Large intestine (tissue), 3 donors: Measurements from ENCODE around the gene MRPS5. TPM values are rescaled to one million over a fixed set of nuclear protein-coding genes. Genes with fewer than 3 reads are reported as not detected.

Experiments used
- DNase-seq, 2 donors: peaks; one replicate each; pipeline versions ENCODE4 v3.0.0 to v3.0.0-alpha.2; 2013
- H3K27ac ChIP-seq: one replicate; pipeline ENCODE4 v1.5.1; 2013; ENCODE audit warnings: low read length
- H3K27me3 ChIP-seq: 2 replicates; pipeline ENCODE4 v1.6.1; 2013; ENCODE audit warnings: low read length; ENCODE audit not compliant: control insufficient read depth, insufficient read depth
- H3K36me3 ChIP-seq: 2 replicates; pipeline ENCODE4 v1.6.1; 2013; ENCODE audit warnings: low read length; ENCODE audit not compliant: control insufficient read depth, insufficient read depth
- H3K4me1 ChIP-seq: one replicate; pipeline ENCODE4 v1.6.1; 2013; ENCODE audit warnings: low read length; ENCODE audit not compliant: control insufficient read depth, insufficient read depth
- H3K4me3 ChIP-seq: one replicate; pipeline ENCODE4 v1.5.1; 2013; ENCODE audit warnings: low read length
- H3K9me3 ChIP-seq: one replicate; pipeline ENCODE4 v1.6.1; 2013; ENCODE audit warnings: mild to moderate bottlenecking, low read depth, low read length, moderate library complexity; ENCODE audit not compliant: control insufficient read depth
- WGBS: methylation state at CpG from one replicate; pipeline ENCODE4 v1.1.5; 2013; ENCODE audit warnings: low lambda C conversion rate; ENCODE audit not compliant: insufficient coverage; 5-methylcytosine and 5-hydroxymethylcytosine counted together
- polyA plus RNA-seq: library from polyadenylated mRNA; unstranded; fragments of 120-200 nt; gene quantifications from one replicate; pipeline ENCODE4 v1.2.1, GENCODE V29; 2013

The MRPS5 gene
- polyA plus RNA-seq, 1 donor: 55.8 TPM

DNA sequence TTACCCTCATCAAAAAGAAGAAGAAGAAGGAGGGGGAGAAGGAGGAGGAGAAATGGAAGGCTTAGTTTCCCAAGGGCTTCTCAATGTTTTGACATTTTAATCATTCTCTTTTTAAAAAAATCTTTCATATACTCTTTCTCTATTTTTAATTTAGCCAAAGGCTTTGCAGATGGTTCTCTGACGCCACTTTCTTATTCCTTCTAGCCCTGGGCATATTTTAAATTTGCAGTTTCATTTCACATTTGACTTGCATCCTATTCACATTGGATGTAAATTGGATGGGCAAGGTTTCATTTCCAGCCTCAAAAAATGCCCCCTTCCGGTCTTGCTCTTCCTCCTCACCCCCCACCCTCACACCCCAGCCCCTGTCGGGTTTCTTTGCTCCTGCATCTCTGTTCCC is 66.3 kb downstream of the MRPS5 start:
- H3K36me3 ChIP-seq: no peaks in the 10 kb centered on the region
- no peak overlapping the region for H3K27ac ChIP-seq
- no peaks in the 10 kb centered on the region for H3K4me1 ChIP-seq
- 88% methylated on average over 1 of the region's 3 CpGs for WGBS
- no peaks in the 10 kb centered on the region for H3K9me3 ChIP-seq
- peaks cover 13% of the 10 kb centered on the region for H3K27me3 ChIP-seq
- no peak overlapping the region for H3K4me3 ChIP-seq
- DNase-seq: no peak

DNA sequence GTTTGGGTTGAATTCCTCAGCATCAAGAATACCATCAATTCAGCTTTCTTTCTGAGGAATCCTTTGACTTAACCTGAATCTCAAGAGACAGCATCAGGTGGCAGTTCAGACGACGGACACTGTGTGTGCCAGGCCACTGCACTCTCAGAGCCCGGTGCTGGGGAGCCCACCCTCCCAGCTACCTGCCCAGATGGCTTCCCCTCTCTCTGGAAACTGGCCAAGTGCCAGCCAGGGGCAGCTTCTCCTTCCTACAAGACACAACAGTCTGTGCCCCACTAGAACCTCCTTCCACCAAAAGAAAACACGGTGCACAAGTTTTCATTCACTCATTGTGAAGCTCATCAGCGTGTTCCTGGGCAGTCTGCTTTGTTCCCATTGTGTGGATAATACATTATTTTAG is 67.6 kb downstream of the MRPS5 start:
- H3K9me3 ChIP-seq: no peaks in the 10 kb centered on the region
- H3K4me3 ChIP-seq: no peak overlapping the region
- H3K4me1 ChIP-seq: no peaks in the 10 kb centered on the region
- no CpG with 5 or more reads among the region's 5 CpGs for WGBS
- DNase-seq: no peak
- no peak overlapping the region for H3K27ac ChIP-seq
- peaks cover 13% of the 10 kb centered on the region for H3K27me3 ChIP-seq
- no peaks in the 10 kb centered on the region for H3K36me3 ChIP-seq

DNA sequence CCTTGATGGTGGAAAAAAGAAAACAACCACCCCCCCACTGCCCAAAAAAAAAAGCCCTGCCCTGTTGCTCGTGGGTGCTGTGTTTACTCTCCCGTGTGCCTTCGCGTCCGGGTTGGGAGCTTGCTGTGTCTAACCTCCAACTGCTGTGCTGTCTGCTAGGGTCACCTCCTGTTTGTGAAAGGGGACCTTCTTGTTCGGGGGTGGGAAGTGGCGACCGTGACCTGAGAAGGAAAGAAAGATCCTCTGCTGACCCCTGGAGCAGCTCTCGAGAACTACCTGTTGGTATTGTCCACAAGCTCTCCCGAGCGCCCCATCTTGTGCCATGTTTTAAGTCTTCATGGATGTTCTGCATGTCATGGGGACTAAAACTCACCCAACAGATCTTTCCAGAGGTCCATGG is 68.1 kb downstream of the MRPS5 start:
- H3K27ac ChIP-seq: no peak overlapping the region
- H3K27me3 ChIP-seq: peaks cover 13% of the 10 kb centered on the region
- WGBS: no CpG with 5 or more reads among the region's 11 CpGs
- H3K9me3 ChIP-seq: no peaks in the 10 kb centered on the region
- no peak overlapping the region for H3K4me3 ChIP-seq
- H3K36me3 ChIP-seq: no peaks in the 10 kb centered on the region
- no peaks in the 10 kb centered on the region for H3K4me1 ChIP-seq
- DNase-seq: no peak

DNA sequence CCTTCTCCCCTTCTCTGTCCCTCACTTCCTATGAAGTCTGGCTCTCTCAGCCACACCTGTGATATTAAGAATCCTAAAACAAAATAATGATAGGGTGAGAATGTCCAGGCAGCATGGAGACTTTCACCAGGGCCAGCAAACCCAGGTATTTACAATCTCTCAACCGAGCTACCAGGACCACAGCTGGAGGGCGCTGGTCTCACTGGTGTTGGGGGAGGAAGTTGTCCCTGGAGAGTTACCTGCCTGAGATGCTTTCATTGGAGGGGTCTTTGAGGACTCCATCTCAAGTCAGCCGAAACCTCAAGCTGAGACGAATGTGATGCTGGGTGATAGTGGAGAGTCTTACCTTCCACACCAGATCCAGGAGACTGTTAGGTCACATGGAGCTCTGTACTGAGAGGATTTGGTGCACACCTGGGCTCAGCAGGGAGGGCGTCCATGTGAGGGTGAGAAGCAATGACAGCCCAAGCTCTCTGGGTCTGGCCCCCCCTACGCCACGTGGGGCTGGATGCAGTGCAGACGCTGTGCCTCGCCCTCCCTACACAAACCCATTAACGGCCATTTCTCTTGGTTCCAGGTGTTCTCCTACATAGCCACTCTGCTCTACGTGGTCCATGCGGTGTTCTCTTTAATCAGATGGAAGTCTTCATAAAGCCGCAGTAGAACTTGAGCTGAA is 68.7 kb downstream of the MRPS5 start:
- H3K27me3 ChIP-seq: peaks cover 13% of the 10 kb centered on the region
- WGBS: no CpG with 5 or more reads among the region's 13 CpGs
- no peak for DNase-seq

DNA sequence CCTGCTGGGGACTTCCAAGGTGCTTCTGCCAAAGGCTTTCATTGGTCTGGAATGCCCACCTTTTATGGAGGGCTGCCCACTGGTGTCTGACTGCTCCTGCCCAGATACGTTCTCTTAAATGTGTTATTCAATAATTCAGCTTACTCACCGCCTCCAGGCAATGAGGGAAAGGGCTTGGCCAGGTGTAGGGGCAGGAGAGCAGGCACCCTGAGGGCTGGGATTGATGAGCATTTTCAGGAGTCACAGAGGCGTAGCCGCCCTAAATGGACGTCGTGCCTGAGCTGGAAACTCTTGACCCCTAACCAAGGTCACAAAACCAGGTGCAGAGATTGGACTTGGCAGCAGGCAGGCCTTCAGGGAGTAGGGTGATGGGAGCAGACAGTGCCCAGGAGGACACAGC is 69.3 kb downstream of the MRPS5 start:
- no peak for DNase-seq
- Histone ChIP-seq H3K4me3 (no peak overlapping the region), H3K36me3 (no peaks in the 10 kb centered on the region), H3K9me3 (no peaks in the 10 kb centered on the region), H3K27me3 (peaks cover 13% of the 10 kb centered on the region), H3K4me1 (no peaks in the 10 kb centered on the region), H3K27ac (no peak overlapping the region)
- WGBS: 87% methylated on average over 3 of the region's 6 CpGs

More for the DNA sequence above, 68.7 kb downstream of the MRPS5 start:
- Histone ChIP-seq H3K4me3 (no peak overlapping the region), H3K27ac (no peak overlapping the region), H3K36me3 (no peaks in the 10 kb centered on the region), H3K9me3 (no peaks in the 10 kb centered on the region), H3K4me1 (no peaks in the 10 kb centered on the region)

DNA sequence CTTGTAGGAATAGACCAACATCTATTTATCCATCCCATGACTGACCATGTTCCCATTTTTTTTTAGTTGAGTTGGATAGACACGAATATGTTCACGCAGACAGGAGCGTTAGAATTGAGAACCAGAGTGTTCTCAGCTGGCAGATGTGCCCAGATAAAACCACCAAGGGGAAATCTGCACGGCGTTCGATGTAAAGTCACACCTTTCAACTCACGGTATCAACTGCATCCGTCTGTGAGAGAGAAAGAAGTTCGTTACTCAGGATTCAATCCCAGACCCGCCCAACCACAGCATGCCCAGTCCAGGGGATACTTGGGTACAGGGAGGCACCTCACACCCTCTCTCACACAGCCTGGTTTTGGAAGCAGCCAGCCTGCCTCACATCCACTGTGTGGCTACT is 70.0 kb downstream of the MRPS5 start:
- WGBS: no CpG with 5 or more reads among the region's 10 CpGs

DNA sequence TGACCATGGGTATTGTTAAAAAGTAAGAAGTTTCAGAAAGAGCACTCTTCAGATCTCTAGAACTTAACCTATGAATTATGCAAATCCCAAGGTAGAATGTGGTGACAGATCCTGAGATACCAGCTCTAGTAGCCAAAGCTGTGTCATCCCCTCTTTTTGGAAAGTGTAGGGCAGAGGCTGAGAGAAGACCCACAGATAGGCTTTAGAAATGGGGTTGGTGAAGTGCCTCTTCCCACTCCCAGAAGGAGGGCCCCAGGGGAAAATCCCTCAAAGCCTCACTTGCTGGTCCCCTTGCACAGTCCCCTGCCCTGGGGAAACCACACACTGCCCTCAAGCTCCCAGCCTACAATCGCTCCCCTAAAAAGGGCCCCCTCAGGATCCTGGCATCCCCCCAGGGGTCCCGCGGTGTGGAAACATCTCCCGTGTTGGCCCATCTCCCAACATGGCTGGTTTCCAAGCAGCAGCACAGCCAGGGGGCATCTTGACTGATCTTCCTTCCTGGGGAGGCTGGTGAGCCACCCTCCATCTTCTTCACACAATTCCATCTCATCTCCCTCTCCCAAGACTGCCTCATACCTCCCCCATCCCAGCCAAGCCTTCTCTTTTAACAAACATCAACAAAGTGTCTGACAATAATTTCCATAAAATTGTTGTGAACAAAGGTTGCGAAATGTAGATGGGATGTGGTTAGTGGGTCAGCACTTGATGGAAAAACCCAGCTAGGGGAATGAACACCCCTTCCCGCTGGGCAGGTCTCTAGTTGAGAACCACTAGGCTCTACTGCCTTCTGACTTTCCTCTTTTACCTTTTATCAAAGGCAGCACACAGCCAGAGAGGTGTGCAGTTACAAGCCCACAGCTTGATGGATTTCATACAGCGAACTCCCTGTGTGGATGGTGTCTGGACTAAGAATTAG is 71.0 kb downstream of the MRPS5 start:
- no peak overlapping the region for H3K4me3 ChIP-seq
- no peak for DNase-seq
- H3K27me3 ChIP-seq: peaks cover 9% of the 10 kb centered on the region
- 100% methylated on average over 1 of the region's 7 CpGs for WGBS
- H3K9me3 ChIP-seq: no peaks in the 10 kb centered on the region
- no peaks in the 10 kb centered on the region for H3K36me3 ChIP-seq
- no peak overlapping the region for H3K27ac ChIP-seq
- no peaks in the 10 kb centered on the region for H3K4me1 ChIP-seq

More for the DNA sequence above, 70.0 kb downstream of the MRPS5 start:
- Histone ChIP-seq H3K27me3 (peaks cover 13% of the 10 kb centered on the region), H3K9me3 (no peaks in the 10 kb centered on the region), H3K27ac (no peak overlapping the region), H3K36me3 (no peaks in the 10 kb centered on the region), H3K4me1 (no peaks in the 10 kb centered on the region), H3K4me3 (no peak overlapping the region)
- no peak for DNase-seq

DNA sequence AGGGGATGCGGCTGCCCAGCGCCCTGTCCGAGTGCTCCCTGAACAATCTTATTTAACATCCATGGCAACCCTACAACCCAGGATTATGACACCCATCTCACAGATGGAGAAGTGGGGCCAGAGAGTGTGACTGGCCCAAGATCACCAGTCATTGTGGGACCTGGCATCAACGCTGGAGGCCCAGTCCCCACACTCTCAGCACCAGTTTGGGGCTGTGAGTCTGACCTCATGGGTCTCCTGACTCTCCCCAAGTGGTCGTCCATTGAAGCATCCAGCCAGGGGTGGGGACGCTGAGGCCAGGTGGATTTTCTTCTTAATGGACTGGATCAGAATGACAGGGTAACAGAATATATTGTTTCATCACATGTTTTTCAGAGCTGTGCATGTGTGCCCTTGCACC is 71.6 kb downstream of the MRPS5 start:
- WGBS: no CpG with 5 or more reads among the region's 6 CpGs
- Histone ChIP-seq H3K36me3 (no peaks in the 10 kb centered on the region), H3K27me3 (peaks cover 13% of the 10 kb centered on the region), H3K4me3 (no peak overlapping the region), H3K27ac (no peak overlapping the region), H3K4me1 (no peaks in the 10 kb centered on the region), H3K9me3 (no peaks in the 10 kb centered on the region)
- DNase-seq: no peak

DNA sequence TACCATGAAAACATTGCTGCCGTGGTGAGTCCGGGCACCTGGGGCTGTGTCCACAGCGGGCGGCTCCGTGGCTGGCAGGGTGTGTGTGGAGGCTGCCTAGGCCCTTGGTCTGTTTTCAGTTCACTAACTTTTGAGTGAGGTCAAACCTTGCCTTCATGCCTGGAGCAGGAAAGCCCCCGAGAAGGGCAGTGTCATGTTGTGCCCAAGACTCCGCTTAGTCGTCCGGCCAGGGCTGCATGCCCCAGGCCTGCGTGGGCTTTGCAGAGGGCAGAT is 72.0 kb downstream of the MRPS5 start:
- Histone ChIP-seq H3K9me3 (no peaks in the 10 kb centered on the region), H3K27ac (no peak overlapping the region), H3K27me3 (peaks cover 13% of the 10 kb centered on the region), H3K4me1 (no peaks in the 10 kb centered on the region), H3K4me3 (no peak overlapping the region), H3K36me3 (no peaks in the 10 kb centered on the region)
- no CpG with 5 or more reads among the region's 10 CpGs for WGBS
- DNase-seq: no peak

DNA sequence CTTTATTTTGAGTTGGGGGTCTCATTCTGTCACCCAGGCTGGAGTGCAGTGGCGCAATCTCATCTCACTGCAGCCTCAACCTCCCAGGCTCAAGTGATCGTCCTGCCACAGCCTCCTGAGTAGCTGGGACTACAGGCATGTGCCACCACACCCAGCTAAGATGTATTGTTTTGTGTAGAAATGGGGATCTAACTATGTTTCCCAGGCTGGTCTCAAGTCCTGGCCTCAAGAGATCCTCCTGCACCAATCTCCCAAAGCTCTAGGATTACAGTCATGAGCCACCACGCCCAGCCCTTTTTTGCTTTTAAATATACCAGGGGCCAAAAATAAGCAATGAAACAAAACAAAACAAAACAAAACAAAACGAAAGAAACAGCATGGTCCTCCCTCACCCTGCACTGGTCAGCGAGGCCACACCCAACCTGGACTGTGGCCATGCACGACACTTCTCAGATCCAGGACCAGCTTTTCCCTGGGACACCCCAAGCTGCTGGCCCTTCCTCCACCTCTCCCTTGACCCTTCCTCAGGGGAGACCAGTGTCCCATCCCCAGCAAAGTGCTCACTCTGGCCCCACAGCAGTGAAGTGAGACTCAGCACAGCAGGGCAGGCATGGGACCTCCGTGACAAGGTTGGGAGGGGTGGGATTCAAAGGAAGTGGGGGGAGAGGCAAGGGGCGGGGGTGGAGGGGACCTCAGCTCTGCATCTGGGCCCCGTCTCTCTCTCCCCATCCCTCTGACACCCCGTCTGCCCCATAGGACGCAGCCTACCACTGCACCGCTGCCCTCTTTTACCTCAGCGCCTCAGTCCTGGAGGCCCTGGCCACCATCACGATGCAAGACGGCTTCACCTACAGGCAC is 72.6 kb downstream of the MRPS5 start:
- WGBS: no CpG with 5 or more reads among the region's 15 CpGs
- DNase-seq: no peak
- H3K27me3 ChIP-seq: peaks cover 13% of the 10 kb centered on the region
- no peaks in the 10 kb centered on the region for H3K36me3 ChIP-seq
- H3K4me1 ChIP-seq: no peaks in the 10 kb centered on the region
- H3K9me3 ChIP-seq: no peaks in the 10 kb centered on the region
- no peak overlapping the region for H3K4me3 ChIP-seq
- H3K27ac ChIP-seq: no peak overlapping the region
